Karpas-422 (cell line): ENCODE results near the gene NHERF1. TPM values are rescaled to one million over a fixed set of nuclear protein-coding genes. Genes with fewer than 3 reads are reported as not detected.

Experiments
- DNase-seq: peaks from one replicate; pipeline ENCODE4 v3.0.0-alpha.2; 2015
- H2AFZ ChIP-seq: fragments of 200-600 bp; sonication (generic); 2 replicates; pipeline ENCODE4 v1.6.1; 2014; ENCODE audit warnings: antibody characterized with exemption, low read length, mixed read lengths
- H3K27ac ChIP-seq: fragments of 200-600 bp; sonication (generic); 2 replicates; pipeline ENCODE4 v1.5.1; 2014; ENCODE audit warnings: mild to moderate bottlenecking, low read length, moderate library complexity
- H3K27me3 ChIP-seq: fragments of 200-600 bp; sonication (generic); 2 replicates; pipeline ENCODE4 v1.6.1; 2014; ENCODE audit warnings: low read length, mixed read lengths
- H3K36me3 ChIP-seq: fragments of 200-600 bp; sonication (generic); 2 replicates; pipeline ENCODE4 v1.6.1; 2014; ENCODE audit warnings: low read length, mixed read lengths; ENCODE audit not compliant: insufficient read depth
- H3K4me1 ChIP-seq: fragments of 200-600 bp; sonication (generic); 2 replicates; pipeline ENCODE4 v1.6.1; 2014; ENCODE audit warnings: mild to moderate bottlenecking, low read length, mixed read lengths
- H3K4me2 ChIP-seq: fragments of 200-600 bp; sonication (generic); 2 replicates; pipeline ENCODE4 v1.6.1; 2014; ENCODE audit warnings: low read length, low read depth, mild to moderate bottlenecking; ENCODE audit not compliant: poor library complexity, severe bottlenecking
- H3K4me3 ChIP-seq: fragments of 200-600 bp; sonication (generic); 2 replicates; pipeline ENCODE4 v1.5.1; 2014; ENCODE audit warnings: mild to moderate bottlenecking, antibody characterized with exemption, low read length, mixed read lengths
- H3K79me2 ChIP-seq: fragments of 200-600 bp; sonication (generic); 2 replicates; pipeline ENCODE4 v1.6.1; 2014; ENCODE audit warnings: mild to moderate bottlenecking, low read length, mixed read lengths
- H3K9ac ChIP-seq: fragments of 200-600 bp; sonication (generic); 2 replicates; pipeline ENCODE4 v1.6.0; 2014; ENCODE audit warnings: low read length
- H3K9me2 ChIP-seq: fragments of 200-600 bp; sonication (generic), shearing (Covaris generic); replicated peaks from 2 replicates; pipeline ENCODE4 v1.6.0; 2014; ENCODE audit warnings: mild to moderate bottlenecking, low read length, moderate library complexity; ENCODE audit not compliant: insufficient read depth
- H3K9me3 ChIP-seq: fragments of 300-700, 200-600 bp; sonication (generic); 2 replicates; pipeline ENCODE4 v1.6.1; 2014; ENCODE audit warnings: low read length, mixed read lengths
- H4K20me1 ChIP-seq: fragments of 200-600 bp; sonication (generic); 2 replicates; pipeline ENCODE4 v1.6.1; 2014; ENCODE audit warnings: mild to moderate bottlenecking, antibody characterized with exemption, low read length, low read depth; ENCODE audit not compliant: insufficient read depth
- total RNA-seq: library from RNA; depleted of rRNA; stranded (reverse); fragments of >200 nt; shearing (Covaris generic); gene quantifications from 2 replicates; pipeline ENCODE4 v1.2.3, GENCODE V29; 2014; ENCODE audit warnings: low replicate concordance

The NHERF1 gene
- total RNA-seq, 1 experiment from 2014 or later: 24.4 TPM

- Histone ChIP-seq H3K4me1 (peaks cover 2% of the 10 kb centered on the region; the same call in 1 of the 2 replicates), H4K20me1 (no peaks in the 10 kb centered on the region), H3K4me2 (no peak overlapping the region), H3K9ac (no peak overlapping the region), H3K27ac (no peak overlapping the region), H3K9me3 (no peaks in the 10 kb centered on the region), H3K79me2 (peaks cover 13% of the 10 kb centered on the region), H3K27me3 (no peaks in the 10 kb centered on the region), H3K36me3 (peaks cover 6% of the 10 kb centered on the region; the same call in 1 of the 2 replicates), H2AFZ (no peak overlapping the region), H3K9me2 (no peaks in the 10 kb centered on the region), H3K4me3 (no peak overlapping the region)
- DNase-seq: no peak
Observed at GRCh38 chr17:74769856-74770497, 21.5 kb downstream of the NHERF1 start.

GRCh38 chr17:74770498-74771318 is 22.3 kb downstream of the NHERF1 start:
- H3K9me2 ChIP-seq: no peaks in the 10 kb centered on the region
- H3K27me3 ChIP-seq: no peaks in the 10 kb centered on the region
- no peak overlapping the region for H3K4me3 ChIP-seq
- H4K20me1 ChIP-seq: no peaks in the 10 kb centered on the region; the same call in 1 of the 2 replicates
- no peak for DNase-seq
- H3K9me3 ChIP-seq: no peaks in the 10 kb centered on the region
- H3K79me2 ChIP-seq: peaks cover 21% of the 10 kb centered on the region
- peaks cover 8% of the 10 kb centered on the region for H3K4me1 ChIP-seq
- H3K9ac ChIP-seq: no peak overlapping the region
- no peak overlapping the region for H2AFZ ChIP-seq
- peaks cover 6% of the 10 kb centered on the region; the same call in 1 of the 2 replicates for H3K36me3 ChIP-seq
- no peak overlapping the region for H3K27ac ChIP-seq
- H3K4me2 ChIP-seq: no peak overlapping the region

- Histone ChIP-seq H4K20me1 (no peaks in the 10 kb centered on the region; the same call in 1 of the 2 replicates), H3K4me1 (peaks cover 8% of the 10 kb centered on the region), H3K27ac (no peak overlapping the region), H3K36me3 (peaks cover 6% of the 10 kb centered on the region; the same call in 1 of the 2 replicates), H2AFZ (no peak overlapping the region), H3K9me3 (no peaks in the 10 kb centered on the region), H3K79me2 (peaks cover 25% of the 10 kb centered on the region), H3K9ac (no peak overlapping the region), H3K27me3 (no peaks in the 10 kb centered on the region), H3K9me2 (no peaks in the 10 kb centered on the region), H3K4me3 (no peak overlapping the region), H3K4me2 (no peak overlapping the region)
- DNase-seq: no peak
Observed at GRCh38 chr17:74771319-74771914, 23.0 kb downstream of the NHERF1 start.

GRCh38 chr17:74772053-74772452 is 23.6 kb downstream of the NHERF1 start:
- H3K4me3 ChIP-seq: no peak overlapping the region
- H4K20me1 ChIP-seq: no peaks in the 10 kb centered on the region; the same call in 1 of the 2 replicates
- H3K9me3 ChIP-seq: no peaks in the 10 kb centered on the region
- H2AFZ ChIP-seq: no peak overlapping the region
- H3K27me3 ChIP-seq: no peaks in the 10 kb centered on the region
- peaks cover 30% of the 10 kb centered on the region for H3K79me2 ChIP-seq
- no peak for DNase-seq
- H3K9me2 ChIP-seq: no peaks in the 10 kb centered on the region
- no peak overlapping the region for H3K4me2 ChIP-seq
- peaks cover 6% of the 10 kb centered on the region; the same call in 1 of the 2 replicates for H3K36me3 ChIP-seq
- no peak overlapping the region for H3K9ac ChIP-seq
- H3K27ac ChIP-seq: no peak overlapping the region
- peaks cover 10% of the 10 kb centered on the region for H3K4me1 ChIP-seq

- Histone ChIP-seq H3K9me3 (no peaks in the 10 kb centered on the region), H3K9ac (no peak overlapping the region), H2AFZ (no peak overlapping the region), H3K4me2 (no peak overlapping the region), H3K27me3 (no peaks in the 10 kb centered on the region), H3K4me3 (no peak overlapping the region), H3K36me3 (peaks cover 6% of the 10 kb centered on the region; the same call in 1 of the 2 replicates), H3K9me2 (no peaks in the 10 kb centered on the region), H3K27ac (no peak overlapping the region), H3K4me1 (peaks cover 19% of the 10 kb centered on the region), H3K79me2 (peaks cover 39% of the 10 kb centered on the region), H4K20me1 (no peaks in the 10 kb centered on the region; the same call in 1 of the 2 replicates)
- DNase-seq: no peak
Observed at GRCh38 chr17:74773414-74773813, 25.0 kb downstream of the NHERF1 start.

- H4K20me1 ChIP-seq: no peaks in the 10 kb centered on the region; the same call in 1 of the 2 replicates
- no peak overlapping the region for H3K27ac ChIP-seq
- H3K4me2 ChIP-seq: no peak overlapping the region
- H3K79me2 ChIP-seq: peaks cover 39% of the 10 kb centered on the region
- no peak overlapping the region for H2AFZ ChIP-seq
- H3K4me1 ChIP-seq: peaks cover 19% of the 10 kb centered on the region
- H3K9ac ChIP-seq: no peak overlapping the region
- H3K4me3 ChIP-seq: no peak overlapping the region
- no peak for DNase-seq
- peaks cover 6% of the 10 kb centered on the region; the same call in 1 of the 2 replicates for H3K36me3 ChIP-seq
- H3K9me3 ChIP-seq: no peaks in the 10 kb centered on the region
- H3K27me3 ChIP-seq: no peaks in the 10 kb centered on the region
- H3K9me2 ChIP-seq: no peaks in the 10 kb centered on the region
Observed at GRCh38 chr17:74773871-74774286, 25.5 kb downstream of the NHERF1 start.

- DNase-seq: peak; percentile 57
- Histone ChIP-seq H3K79me2 (peaks cover 39% of the 10 kb centered on the region), H3K36me3 (peaks cover 6% of the 10 kb centered on the region; the same call in 1 of the 2 replicates), H4K20me1 (no peaks in the 10 kb centered on the region; the same call in 1 of the 2 replicates), H3K27me3 (no peaks in the 10 kb centered on the region), H3K9me2 (no peaks in the 10 kb centered on the region), H2AFZ (peak overlapping the region; percentile 2; the same call in 1 of the 2 replicates), H3K4me3 (peak overlapping the region; percentile 87), H3K4me1 (peaks cover 30% of the 10 kb centered on the region), H3K4me2 (peak overlapping the region; percentile 91), H3K27ac (peak overlapping the region; percentile 43; the same call in 1 of the 2 replicates), H3K9me3 (no peaks in the 10 kb centered on the region), H3K9ac (peak overlapping the region; percentile 83)
Observed at GRCh38 chr17:74775409-74776043, 27.1 kb downstream of the NHERF1 start.
